HG02588 (cell line): ENCODE data around the gene WDFY2.
A peak's percentile ranks its signal among the peaks of the same experiment; 100 is the strongest.

Source experiments
- ATAC-seq: cut with Tn5 transposase; IDR thresholded peaks from one replicate; pipeline ENCODE4 v1.9.1; 2021; ENCODE audit warnings: mild to moderate bottlenecking, moderate library complexity; ENCODE audit not compliant: unreplicated experiment

Gene WDFY2

DNA sequence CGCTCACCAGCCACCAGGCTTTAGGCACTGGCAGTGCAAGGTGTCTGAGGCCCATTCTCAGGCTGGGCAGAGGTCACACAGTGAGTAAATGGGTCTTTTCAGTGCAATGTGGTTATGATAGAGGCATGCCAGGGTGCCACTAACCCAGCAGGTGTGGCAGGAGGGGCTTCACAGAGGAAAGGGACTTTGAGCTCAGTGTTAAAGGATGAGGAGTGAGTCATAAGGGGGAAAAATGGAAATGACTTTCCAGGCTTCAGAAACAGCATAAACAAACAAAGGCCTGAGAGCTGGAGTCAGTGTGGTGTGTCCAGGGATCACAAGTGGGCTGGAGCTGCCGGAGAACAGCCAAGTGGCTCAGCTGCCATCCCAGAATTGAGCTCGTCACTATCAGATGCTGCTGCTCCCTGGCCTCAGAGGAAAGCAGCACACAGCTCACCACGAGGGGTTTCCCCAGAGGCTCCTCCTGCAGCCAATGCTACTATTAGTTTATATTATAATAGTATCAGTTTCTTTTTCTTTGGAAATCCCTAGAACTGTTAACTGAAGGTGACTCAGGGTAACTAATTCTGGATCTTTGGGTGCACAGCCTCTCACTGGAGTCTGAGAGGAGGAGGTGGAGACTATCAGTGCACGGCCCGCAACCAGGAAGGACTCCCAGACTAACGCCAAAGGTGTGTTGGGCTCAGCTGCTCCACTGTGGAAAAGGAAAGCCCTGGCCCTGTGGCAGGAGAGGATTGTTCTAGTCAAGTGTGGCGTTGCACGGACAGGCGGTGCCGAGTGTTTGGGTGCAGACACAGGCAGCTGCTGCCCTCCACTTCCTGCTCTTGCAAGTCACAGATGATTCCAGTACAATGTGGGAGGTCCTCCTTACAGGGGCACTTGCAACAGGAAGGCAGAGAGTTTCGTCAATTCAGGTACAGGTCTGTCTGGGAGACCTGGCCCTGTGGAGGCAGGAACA lies 180.2 kb downstream of the WDFY2 start:
- peak; percentile 90 for ATAC-seq

- ATAC-seq: no peak
Observed at GRCh38 chr13:51765142-51765515, 180.9 kb downstream of the WDFY2 start.

DNA sequence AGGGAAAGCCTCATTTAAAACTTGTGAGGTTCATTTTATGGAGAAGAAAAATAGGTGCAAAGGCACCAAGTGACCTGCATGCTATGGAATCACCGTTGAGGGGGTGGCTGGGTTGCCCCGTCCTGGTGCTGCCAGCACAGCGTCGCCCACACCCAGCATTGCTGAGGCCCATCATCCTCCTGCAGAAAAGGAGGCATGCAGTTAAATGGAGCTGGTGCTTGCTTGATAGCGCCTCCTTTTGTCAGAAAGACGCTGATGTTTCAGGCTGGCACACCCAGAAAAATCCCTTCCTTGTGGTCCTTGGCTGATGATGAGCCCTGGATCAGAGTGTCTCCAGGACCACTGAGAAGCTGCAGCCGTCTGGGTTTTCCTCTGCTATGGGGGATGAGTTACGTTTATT lies 182.8 kb downstream of the WDFY2 start:
- ATAC-seq: no peak

DNA sequence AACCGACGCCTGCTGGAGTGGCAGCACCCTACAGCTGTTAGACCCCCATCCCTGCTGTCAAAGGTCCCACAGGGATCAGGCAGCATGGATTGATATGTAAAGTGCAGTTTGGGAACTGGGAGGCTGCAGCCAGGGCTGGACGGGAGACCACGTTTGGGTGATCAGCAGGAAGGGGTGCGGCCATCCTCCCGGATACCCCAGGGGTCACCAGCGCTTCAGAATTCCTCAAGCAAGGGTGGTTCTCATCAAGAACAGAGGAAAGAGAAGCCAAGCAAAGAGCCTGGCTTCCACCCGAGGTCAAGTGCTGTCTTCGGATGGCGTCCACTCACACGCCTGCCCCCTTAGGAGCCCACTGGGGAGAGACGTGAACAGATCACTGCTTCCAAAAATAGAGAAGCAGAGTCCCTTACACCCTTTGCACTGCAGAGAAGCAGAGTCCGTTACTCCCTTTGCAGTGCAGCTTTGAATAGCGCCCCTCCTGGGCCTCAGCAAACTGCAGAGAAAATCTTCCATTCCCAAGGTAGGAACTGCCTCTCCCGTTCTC lies 184.2 kb downstream of the WDFY2 start:
- ATAC-seq: no peak

DNA sequence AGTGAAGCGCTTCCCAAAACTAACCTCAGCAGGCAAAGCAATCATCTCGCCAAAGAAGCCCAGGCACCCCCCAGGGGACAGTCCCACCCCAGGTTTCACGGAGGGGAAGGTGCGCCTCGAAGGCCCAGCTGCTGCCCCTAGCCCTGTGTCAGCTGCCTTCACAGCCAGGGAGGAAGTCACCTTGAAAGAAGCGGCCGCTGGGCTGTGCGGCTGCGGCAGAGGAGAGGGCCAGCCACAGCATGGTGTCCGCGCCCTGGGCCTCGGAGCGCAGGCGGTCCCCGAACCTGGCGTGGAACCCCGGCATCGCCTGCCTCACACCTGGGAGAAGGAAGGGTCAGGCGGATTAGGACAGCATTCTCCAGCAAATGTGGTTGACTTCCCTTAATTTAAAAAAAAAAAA lies 184.7 kb downstream of the WDFY2 start:
- no peak for ATAC-seq

DNA sequence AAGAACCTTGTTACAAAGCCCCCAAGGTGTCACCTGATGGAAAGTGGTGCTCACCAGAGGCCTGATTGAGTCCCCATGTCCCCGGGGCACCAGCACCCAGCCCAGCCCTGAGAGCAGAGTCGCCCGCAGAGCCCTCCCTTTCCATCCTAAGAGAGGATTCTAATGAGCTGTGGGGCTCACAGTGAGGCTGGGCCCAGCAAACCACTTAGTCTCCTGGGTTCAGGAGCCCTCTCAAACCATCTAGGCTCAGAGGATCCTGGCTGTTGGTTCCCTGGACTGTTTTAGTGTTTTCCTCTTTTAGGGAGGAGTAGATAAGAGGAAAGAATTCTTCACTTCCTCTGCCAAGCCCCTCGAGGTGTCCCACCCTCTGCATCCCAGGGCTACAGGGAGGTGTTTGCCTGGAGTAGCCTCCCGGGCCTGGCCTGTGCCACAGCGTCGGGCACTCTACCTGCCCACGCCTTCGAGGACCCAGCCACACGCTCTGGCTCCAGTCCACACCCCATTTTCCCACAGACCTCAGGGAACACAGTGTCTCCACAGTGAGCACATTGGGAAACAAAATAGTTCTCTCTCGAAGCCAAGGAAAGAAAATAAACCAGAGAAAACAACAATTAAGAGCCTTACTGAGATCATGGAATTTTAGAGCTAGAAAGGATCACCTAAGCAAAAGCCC lies 185.3 kb downstream of the WDFY2 start:
- no peak for ATAC-seq

- ATAC-seq: no peak
Observed at GRCh38 chr13:51770160-51770559, 185.9 kb downstream of the WDFY2 start.

GRCh38 chr13:51770681-51771417 lies 186.6 kb downstream of the WDFY2 start:
- no peak for ATAC-seq

- no peak for ATAC-seq
Observed at GRCh38 chr13:51771418-51772104, 187.3 kb downstream of the WDFY2 start.

- no peak for ATAC-seq
Observed at GRCh38 chr13:51772105-51772455, 187.8 kb downstream of the WDFY2 start.

GRCh38 chr13:51772781-51773180 lies 188.5 kb downstream of the WDFY2 start:
- ATAC-seq: no peak

DNA sequence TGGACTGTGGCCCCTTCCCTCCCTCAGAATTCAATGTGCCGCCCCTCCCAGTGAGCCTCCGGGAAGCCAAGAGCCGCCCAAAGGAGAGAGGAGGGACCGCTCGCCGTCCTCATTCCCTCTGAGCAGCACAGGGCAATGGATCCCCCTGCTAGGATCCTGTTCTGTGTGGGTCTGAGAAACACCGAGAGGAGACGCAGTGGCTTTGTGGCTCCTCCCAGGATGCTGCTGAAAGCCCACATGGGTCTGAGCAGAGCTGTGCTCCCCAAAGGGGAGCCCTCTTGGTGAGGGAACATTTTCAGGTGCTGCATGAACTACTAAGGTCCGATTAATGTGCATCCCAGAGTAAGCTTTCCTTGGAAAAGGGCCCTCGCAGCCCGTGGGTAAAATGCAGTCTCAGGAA lies 189.3 kb downstream of the WDFY2 start:
- ATAC-seq: no peak

DNA sequence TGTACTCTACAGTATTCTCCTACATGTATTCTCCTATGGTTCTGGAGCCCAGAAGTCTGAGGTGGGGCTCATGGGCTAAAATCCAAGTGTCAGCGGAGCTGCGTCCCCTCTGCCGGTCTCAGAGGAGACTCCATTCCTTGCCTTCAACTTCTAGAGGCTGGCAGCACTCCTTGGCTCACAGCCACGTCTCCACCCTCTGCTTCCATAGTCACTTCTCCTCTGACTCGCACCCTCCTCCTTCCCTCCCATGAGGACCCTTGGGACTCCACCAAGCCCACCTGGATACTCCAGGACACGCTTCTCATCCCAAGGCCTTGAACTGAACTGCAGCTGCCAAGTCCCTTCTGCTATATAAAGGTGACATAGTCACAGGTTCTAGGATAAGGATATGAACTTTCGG lies 191.9 kb downstream of the WDFY2 start:
- ATAC-seq: no peak

GRCh38 chr13:51777921-51778320 lies 193.7 kb downstream of the WDFY2 start:
- no peak for ATAC-seq

- no peak for ATAC-seq
Observed at GRCh38 chr13:51778392-51778791, 194.1 kb downstream of the WDFY2 start.

GRCh38 chr13:51780099-51780498 lies 195.8 kb downstream of the WDFY2 start:
- ATAC-seq: no peak

DNA sequence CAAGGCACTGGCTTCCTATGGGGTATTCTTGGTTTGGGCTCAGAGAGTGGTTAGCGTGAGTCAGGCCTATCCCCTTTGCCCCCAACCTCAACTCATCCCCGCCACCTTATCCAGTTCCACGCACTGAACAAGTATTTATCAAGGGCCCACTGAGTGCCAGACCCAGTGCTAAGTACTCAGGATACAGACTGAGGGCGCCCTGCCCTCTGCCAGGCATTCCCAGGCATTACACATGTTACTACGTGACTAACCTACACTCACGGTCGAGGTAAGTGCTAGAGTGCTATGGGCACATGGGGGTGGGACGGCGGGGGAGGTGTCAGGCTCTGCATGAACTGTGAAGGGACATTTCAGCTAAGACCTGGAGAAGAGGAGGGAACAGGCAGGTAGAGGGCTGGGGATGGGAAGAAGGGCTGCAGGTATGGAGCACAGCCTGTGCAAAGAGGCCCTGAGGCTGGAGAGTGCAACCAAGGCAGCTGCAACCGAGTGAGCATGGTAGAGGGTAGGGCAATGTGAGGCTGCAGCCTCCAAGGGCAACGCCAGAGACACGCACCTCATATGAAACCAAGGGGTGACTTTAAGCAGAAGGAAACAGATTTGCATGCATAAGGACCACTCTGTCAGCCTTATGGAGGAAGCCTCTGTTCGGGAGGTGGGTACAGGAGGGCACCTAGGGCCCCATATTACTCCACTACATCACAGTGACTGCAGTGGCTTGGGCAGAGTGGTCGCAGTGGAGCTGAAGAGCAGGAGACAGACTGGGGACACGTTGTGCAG lies 197.2 kb downstream of the WDFY2 start:
- no peak for ATAC-seq

DNA sequence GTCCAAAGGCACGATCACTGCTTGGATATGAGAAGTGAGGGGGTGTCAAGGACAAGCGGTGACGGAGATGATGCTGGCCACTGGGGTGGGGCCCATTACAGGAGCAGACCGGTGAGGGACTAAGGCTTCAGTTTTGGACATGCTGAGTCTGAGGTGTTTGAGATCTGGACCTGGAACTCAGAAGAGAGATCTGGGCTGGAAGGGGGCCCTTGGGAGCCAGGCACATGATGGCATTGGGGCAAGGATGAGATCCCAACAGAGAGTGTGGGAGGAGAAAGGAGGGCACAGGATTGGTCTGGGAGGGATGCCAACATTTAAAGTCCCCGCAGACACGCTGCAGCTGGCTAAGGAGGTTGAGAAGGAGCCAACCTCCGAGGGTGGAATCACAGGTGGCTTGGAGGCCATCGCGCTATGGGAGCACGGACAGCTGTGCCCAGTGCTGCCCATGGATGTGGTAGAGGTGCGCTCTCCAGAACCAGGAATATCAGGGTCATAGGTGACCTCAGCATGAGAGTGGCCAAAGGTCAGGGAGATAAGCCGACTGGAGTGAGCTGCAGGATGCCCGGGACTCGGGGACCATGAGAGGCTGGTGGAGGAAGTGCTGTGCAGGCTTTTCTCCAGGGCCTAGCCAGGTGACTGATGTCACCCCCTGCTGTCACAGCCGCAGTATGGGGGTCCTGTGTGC lies 197.9 kb downstream of the WDFY2 start:
- no peak for ATAC-seq

DNA sequence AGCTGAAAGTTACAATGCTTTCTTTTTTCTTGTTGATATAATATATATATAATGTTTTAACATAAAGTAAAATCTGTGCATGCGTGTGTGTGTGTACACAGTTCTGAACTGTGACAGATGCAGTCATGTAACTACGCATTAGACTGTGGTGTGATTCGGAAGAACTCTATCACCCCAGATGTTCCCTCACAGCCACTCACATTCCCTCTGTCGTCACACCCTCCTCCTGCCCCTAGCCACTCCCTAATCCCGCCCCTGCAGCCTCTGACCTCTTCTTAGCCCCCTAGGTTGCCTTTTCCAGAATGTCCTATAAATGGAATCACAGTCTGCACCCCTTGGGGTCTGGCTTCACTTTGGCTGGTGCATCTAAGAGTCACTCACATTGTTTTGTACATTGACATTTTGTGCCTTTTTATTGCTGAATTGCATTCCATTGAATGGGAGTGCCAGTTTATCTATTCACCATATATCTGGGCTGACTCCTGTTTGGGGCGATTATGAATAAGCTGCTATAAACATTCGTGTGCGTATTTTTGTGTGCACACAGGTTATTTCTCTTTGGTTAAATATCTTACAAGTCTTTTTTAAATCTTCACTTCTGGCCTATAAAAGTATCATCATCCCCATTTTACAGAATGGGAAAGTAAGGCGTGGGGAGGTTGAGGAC lies 199.3 kb downstream of the WDFY2 start:
- no peak for ATAC-seq
